Erythroblast (primary cell): Measurements from ENCODE around the gene KRTAP4-7.
"Not testable (repeated sequence)": the region's sequence is repeated elsewhere in the genome, so short reads cannot be mapped to it uniquely, and the experiment has no call there.

Experiments used
- GATA1 ChIP-seq: IDR thresholded peaks from 2 replicates; pipeline ENCODE4 v1.6.1; 2011; ENCODE audit warnings: low read depth, mild to moderate bottlenecking, control low read depth, low read length, moderate library complexity
- POLR2A ChIP-seq: IDR thresholded peaks from 2 replicates; pipeline ENCODE4 v1.6.1; 2011; ENCODE audit warnings: mild to moderate bottlenecking, low read length

DNA sequence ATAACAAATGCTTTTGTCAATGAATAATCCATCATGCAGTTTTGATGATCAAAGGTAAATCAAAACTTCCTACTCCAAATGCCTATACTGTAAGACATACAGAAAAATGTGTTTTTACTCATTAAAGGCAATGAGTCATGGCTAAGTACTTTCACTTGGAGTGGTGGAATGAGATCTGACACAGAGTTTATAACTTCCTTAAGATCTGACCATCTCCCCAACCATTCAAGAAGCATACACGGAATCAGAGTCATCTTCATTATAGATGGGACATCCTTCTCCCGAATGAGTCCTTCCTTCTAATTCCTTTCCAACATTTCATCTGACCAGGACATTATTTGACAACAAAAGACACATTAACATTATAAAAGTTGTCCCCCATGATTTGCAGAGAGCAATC is 523 bp upstream of the KRTAP4-7 start:
- TF ChIP-seq POLR2A, GATA1: not testable (repeated sequence)
